ENCODE results near the gene TPSB2. TPM values are rescaled to one million over a fixed set of nuclear protein-coding genes. Genes with fewer than 3 reads are reported as not detected.

Gene TPSB2
- total and polyA plus RNA-seq, 9 of the 15 experiments (the other 6 are each of a cell fraction or from before 2014, with no cell fraction given) = 0.18 TPM; not detected in 8

DNA sequence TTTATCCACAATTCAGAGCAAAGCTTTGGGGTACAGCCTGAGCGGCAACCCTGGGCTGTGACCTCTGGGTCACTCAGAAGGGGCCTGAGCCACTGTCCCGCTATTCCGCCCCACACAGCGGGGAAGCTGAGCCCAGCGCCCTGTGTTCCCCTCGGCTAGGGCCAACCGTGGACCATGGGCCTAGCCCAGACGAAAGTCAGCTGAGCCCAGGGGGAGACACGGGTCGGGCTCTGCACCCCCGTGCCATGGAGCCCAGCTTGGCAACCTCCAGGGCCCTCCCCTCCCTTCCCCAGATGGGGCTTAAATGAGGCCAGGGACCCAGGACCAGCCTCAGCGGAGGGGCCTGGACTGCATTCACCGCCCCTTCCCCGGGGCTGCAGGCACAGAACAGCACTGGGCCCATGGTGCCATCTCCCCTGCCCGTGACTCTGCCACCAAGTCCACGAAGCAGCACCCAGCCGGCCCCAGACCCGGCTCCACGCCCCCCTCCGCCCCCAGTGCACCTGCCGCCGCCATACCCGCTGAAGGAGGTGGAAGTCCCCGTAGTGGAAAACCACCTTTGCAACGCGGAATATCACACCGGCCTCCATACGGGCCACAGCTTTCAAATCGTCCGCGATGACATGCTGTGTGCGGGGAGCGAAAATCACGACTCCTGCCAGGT, 27.7 kb upstream of the TPSB2 start:
- DNase-seq (ENCODE audit: extremely low read depth in 1 of 4, low spot score in 3 of 4) (no peak), ATAC-seq (no peak), FAIRE-seq (no peak)
- 11% methylated on average over 32 of the region's 34 CpGs for WGBS (ENCODE audit: insufficient coverage, low coverage, missing lambda C conversion rate)
- no peak overlapping the region for H3K9ac ChIP-seq (ENCODE audit: insufficient read depth in 1 of 2, low read depth in 2 of 2, low read length in 2 of 2)
- H2AFZ ChIP-seq (ENCODE audit: low read depth, low read length) = no peak overlapping the region
- no peaks in the 10 kb centered on the region for H3K36me3 ChIP-seq (ENCODE audit: control insufficient read depth, insufficient read depth, low read length)
- H3K4me3 ChIP-seq = no peak overlapping the region
- no peaks in the 10 kb centered on the region for H3K9me3 ChIP-seq (replicated peaks; ENCODE audit: control insufficient read depth, insufficient read depth, low read depth, low read length)
- TF ChIP-seq SAFB (IDR thresholded peaks at IDR 0.05; ENCODE audit: borderline replicate concordance, low read depth, low read length) (peak; percentile 16; the same call in 1 of the 2 replicates), ZNF134 (CRISPR knock-in tag; conservative IDR thresholded peaks at IDR 0.05) (no peak)
- TF ChIP-seq, protein P1, sequence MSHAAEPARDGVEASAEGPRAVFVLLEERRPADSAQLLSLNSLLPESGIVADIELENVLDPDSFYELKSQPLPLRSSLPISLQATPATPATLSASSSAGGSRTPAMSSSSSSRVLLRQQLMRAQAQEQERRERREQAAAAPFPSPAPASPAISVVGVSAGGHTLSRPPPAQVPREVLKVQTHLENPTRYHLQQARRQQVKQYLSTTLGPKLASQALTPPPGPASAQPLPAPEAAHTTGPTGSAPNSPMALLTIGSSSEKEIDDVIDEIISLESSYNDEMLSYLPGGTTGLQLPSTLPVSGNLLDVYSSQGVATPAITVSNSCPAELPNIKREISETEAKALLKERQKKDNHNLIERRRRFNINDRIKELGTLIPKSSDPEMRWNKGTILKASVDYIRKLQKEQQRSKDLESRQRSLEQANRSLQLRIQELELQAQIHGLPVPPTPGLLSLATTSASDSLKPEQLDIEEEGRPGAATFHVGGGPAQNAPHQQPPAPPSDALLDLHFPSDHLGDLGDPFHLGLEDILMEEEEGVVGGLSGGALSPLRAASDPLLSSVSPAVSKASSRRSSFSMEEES (CRISPR knock-in tag; IDR thresholded peaks at IDR 0.05) = no peak
- CTCF ChIA-PET (ENCODE audit: low intra/inter-chr PET ratio) = no interaction called here
- intact Hi-C loops (cut with micrococcal nuclease) (no loop called here), in situ Hi-C loops (cut with MboI) (no loop called here)
- peaks cover 20 to 54% of the 10 kb centered on the region in 2 experiments; a peak in 4 of 5 replicates for H3K27me3 ChIP-seq (ENCODE audit: control insufficient read depth in 2 of 2, insufficient read depth in 2 of 2, low read length in 2 of 2)
- peaks cover 9% of the 10 kb centered on the region; the same call in 1 of the 2 replicates for H4K20me1 ChIP-seq (replicated peaks; ENCODE audit: control insufficient read depth, insufficient read depth, low read length)
- no TSS peak for BruUV-seq (replicated peaks)
- POLR2A ChIA-PET = interaction anchor here (0.6 to 1.1 kb wide), 3 partner anchors 19 to 77 kb away, joined by 3 to 7 read pairs (median 6); no protein-coding TSS in a partner anchor
- no peak overlapping the region for H3K27ac ChIP-seq (ENCODE audit: extremely low read depth, low read depth, low read length)
- H3K4me2 ChIP-seq (ENCODE audit: insufficient read depth, low read length) = no peak overlapping the region
- peaks cover 0 to 52% of the 10 kb centered on the region in 2 experiments; a peak in 2 of 5 replicates for H3K4me1 ChIP-seq (replicated peaks in 1 of 2; ENCODE audit: control insufficient read depth in 2 of 2, insufficient read depth in 2 of 2, low read length in 2 of 2)
- peaks cover 3% of the 10 kb centered on the region for H3K9me1 ChIP-seq (ENCODE audit: control insufficient read depth, insufficient read depth, low read length)
- no peaks in the 10 kb centered on the region for H3K79me2 ChIP-seq (ENCODE audit: control insufficient read depth, insufficient read depth, low read length)

Measured in K562 (cell line).